GM21528 (cell line): ENCODE results near the gene STX11.
"Not testable (repeated sequence)": the region's sequence is repeated elsewhere in the genome, so short reads cannot be mapped to it uniquely, and the experiment has no call there.

Experiments
- ATAC-seq: cut with Tn5 transposase; IDR thresholded peaks from one replicate; pipeline ENCODE4 v1.9.1; 2021; ENCODE audit warnings: mild to moderate bottlenecking, moderate library complexity; ENCODE audit not compliant: unreplicated experiment, low FRiP score

STX11 gene

DNA sequence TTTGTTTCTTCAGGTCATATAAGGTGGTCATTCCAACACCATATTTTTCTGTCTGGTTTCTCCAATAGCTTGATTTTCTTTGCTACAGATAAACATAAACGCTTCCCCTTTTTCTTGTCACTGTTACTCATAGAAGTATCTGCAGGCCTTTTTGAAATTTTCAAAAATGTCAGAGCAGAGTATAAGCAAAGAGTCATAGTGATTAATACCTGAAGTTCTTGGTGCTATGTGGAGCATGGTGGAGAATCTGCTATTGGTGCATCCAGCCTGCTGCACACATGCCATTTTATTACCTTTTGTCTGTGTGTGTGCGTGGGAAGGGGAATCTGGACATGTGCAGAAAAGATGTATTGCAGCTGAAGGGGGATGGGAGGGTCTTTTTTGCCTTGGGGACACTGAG lies 19.7 kb downstream of the STX11 start:
- no peak for ATAC-seq

DNA sequence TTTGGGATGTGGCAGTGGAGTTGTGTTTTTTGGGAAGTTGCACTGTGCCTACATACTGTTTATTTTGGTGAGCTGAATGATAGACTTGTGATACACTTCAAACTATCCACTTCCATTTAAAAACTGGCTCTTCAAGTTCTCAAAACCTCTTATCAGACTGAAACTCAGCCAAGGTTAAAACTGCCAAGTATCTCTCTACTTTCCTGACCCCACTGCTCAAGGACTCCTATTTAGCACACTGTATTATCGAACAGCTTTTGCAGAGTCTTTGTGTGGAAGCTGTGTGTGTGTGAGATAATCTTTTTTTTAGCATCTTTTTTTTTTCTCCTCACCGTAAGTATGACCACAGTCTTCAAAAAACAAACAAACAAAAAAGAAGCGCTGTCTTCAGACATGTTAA lies 21.1 kb downstream of the STX11 start:
- ATAC-seq: no peak

DNA sequence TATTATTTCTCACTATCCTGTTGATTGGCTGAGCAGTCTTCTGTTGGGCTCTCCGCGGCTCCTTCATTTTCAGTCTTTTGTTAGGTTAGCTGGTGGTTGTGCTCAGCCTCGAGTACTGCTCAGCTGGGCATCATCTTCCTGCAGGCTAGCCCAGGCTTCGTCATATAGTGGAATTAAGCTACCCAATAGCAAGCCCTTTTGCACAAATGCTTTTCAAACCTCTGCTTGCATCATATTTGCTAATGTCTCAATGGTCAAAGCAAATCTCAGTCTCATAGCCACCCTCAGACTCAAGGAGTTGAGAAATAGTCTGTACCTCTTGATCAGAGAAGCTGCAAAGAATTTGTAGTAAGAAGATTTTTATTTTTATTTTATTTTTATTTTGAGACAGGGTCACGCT lies 23.7 kb downstream of the STX11 start:
- ATAC-seq: no peak

DNA sequence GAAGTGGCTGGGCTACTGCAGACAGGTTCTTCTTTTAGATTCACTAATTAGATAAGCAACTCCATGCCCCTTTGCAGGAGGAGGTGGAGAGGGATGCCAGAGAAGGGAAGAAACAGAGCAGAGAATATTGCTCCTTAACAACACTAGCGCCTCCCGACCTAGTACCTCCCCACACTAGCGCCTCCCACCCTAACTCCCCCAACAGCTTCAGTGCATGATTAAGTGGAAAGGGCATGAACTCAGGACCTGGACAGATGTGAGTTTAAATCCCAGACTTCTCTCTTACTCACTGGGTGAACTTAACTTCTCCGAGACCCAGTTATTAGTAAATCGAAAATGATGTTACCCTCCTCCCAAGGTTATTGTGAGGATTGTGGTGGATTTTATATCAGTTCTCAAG lies 25.7 kb downstream of the STX11 start:
- no peak for ATAC-seq

DNA sequence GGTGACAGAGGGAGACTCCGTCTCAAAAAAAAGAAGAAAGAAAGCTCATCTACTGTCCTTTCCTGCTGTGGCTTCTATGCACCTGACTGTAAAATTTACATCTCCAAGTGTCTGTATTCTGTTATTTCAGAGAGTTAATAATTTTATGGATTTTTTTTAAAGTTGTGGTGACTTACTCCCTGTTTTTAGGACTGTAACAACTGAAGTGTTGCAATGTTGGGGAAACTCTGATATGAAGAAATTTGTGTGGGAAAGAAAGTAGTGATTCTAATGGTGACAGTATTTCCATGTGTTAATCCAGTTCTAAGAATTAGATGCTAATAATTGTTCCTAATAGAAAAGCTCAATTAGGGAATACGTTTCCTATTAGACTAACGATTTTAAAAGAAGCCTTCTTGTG lies 27.4 kb downstream of the STX11 start:
- ATAC-seq: no peak

DNA sequence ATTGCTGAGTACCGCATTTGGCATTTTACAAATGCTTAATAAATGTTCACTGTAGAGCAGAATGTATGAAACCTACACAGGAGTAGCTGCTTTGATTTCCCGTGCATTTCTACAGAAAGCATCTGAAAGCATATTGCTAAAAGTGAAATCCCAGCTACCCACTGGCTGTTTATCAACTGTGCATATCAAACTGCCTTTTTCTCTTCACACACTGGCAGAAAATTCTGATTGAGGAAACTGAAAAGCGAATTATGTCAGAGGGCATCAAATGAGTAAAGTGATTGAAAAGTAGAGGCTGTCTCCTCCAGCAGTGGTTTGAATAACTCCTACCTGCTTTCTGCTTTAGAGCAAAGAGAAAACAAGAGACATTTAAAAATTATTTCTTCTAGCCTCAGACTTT lies 28.0 kb downstream of the STX11 start:
- ATAC-seq: no peak

DNA sequence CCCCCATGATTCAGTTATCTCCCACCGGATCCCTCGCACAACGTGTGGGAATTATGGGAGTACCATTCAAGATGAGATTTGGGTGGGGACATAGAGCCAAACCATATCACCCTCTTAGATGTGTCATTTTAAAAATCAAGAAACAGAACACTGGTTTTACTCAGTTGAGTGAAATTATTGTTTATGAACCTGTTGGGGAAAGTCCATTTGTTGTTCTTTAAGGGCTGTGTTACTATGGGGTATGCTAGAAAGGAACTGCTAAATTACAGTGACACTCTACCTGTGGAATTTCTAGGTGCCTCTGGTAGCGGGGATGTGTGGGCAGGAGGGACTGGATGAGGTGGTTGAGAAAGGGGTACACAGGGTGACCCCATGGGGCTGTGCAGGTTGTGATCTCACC lies 28.9 kb downstream of the STX11 start:
- no peak for ATAC-seq

DNA sequence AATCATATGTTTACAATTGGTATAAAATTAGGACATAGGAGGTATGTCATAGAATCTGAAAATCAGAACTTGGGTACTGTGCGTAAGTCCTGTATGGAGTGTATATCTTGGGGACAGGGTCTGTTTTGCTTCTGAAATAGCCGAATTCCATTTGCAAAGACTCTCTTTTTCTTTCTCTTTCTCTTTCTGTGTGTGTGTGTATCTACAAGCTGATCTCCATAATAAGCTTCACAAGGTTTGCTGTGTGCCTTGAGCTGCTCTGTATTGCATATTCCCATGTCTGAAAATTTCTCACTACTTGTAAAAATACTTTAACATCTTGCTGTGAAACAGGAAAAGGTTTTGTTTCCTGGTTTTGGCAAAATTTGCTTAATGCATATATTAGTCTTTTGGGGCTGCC lies 29.5 kb downstream of the STX11 start:
- no peak for ATAC-seq

DNA sequence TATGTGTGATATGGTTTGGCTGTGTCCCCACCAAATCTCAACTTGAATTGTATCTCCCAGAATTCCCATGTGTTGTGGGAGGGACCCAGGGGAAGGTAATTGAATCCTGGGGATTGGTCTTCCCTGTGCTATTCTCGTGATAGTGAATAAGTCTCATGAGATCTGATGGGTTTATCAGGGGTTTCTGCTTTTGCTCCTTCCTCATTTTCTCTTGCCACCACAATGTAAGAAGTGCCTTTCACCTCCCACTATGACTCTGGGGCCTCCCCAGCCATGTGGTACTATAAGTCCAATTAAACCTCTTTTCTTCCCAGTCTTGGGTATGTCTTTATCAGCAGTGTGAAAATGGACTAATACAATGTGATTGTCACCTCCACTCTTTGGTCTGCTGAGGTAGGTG lies 30.0 kb downstream of the STX11 start:
- not testable (repeated sequence) for ATAC-seq

DNA sequence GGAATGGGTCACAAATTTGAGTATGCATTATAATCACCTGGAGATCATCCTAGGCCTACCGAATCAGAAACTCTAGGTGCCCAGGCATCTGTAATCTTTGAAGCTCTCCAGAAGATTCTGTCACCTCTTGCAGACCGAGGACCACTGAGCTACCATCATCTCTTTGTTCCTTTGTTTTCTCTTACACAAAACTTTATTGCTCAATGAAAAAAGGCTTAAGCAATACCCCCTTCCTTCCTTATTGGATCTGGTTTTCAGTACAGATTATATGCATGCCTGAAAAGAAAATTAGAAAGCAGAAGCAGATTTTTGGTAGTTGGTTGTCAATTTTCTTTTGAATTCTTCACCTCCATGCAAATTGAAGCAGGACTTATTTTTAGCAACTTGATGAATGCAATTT lies 31.3 kb downstream of the STX11 start:
- ATAC-seq: no peak

DNA sequence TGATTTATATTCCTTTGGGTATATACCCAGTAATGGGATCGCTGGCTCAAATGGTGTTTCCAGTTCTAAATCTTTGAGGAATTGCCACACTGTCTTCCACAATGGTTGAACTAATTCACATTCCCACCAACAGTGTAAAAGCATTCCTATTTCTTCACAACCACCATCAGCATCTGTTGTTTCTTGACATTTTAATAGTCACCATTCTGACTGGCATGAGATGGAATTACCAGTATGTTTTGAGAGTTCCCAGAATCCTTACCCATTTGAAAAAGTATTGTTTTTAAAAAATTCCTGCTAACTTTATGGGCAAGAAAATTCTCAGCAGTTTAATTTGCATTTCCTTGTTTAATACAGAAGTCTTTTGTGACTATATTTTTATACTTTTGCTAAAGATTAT lies 33.9 kb downstream of the STX11 start:
- not testable (repeated sequence) for ATAC-seq

DNA sequence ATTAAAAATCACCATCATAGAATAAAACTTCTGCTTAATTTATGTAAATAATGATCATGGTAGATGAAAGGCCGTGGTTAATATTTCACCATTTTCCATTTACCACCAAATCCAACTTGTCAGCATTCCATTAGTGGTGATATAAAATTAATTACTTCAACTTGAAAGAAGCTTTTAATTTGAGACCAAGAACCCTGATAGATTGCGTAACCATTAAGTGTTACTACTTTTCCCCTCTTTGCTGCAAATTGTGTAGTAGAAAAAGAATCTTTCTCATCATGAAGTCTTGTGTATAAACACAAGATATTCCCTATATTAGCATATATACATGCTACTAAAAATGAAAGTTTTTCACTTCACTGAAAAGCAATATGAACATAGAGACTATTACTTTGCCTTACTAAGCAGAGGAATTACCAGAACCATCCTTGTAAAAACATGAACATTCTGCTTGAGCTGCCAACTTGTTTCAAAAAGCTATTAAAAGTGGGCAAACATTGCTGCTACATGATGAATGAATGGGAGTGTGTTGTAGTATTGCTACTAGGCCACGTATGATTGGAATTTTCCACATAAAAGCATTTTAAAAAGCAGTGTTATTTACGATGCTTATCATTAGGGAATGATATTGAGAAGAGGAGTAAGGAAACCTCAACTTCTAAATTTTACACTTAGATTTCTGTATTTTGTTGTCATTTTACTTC lies 35.0 kb downstream of the STX11 start:
- ATAC-seq: no peak

DNA sequence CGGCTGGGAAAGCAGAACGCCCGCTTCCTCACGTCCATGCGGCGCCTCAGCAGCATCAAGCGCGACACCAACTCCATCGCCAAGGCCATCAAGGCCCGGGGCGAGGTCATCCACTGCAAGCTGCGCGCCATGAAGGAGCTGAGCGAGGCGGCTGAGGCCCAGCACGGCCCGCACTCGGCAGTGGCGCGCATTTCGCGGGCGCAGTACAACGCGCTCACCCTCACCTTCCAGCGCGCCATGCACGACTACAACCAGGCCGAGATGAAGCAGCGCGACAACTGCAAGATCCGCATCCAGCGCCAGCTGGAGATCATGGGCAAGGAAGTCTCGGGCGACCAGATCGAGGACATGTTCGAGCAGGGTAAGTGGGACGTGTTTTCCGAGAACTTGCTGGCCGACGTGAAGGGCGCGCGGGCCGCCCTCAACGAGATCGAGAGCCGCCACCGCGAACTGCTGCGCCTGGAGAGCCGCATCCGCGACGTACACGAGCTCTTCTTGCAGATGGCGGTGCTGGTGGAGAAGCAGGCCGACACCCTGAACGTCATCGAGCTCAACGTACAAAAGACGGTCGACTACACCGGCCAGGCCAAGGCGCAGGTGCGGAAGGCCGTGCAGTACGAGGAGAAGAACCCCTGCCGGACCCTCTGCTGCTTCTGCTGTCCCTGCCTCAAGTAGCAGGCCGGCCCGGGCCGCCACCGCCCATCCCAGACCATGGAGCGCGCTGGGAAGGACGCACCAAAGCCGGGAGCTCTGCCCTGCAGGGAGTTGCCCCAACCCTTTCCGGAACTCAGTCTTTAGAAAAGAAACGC lies 36.7 kb downstream of the STX11 start:
- ATAC-seq: no peak

DNA sequence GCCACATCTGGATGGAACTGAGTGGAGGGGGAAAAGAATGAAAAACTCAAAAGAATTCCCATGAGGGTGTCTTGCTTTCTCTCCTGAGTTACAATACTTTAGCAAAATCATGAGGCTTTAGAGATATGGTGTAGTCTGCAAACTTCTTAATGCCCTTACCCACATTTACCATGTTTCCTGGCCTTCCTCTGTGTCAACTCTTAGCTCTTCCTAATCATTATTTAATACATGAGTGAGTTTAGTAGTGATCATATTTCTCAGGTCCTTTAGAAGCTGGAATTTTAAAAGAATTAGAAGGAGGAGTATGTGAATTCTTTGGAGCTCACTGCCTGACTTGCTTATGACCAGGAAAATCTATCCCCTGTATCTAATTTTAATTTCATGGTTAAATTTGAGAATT lies 39.0 kb downstream of the STX11 start:
- no peak for ATAC-seq

DNA sequence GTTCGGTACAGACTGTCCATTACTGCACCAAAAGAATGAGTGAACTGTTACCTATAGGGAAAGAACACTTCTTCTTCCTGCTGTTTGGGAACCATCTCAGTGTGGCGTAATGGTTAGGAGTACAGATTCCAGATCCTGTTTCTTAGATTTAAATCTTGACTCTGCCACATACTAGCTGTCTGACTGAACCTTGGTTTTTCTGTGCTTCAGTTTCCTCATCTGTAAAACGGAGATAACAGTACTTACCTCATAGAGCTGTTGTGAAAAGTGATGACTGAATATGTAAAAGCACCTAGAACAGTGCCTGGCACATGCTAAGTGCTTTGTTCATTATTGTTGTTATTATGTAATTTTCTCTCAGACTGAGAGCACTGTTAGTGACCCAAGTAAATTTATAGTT lies 39.8 kb downstream of the STX11 start:
- no peak for ATAC-seq

DNA sequence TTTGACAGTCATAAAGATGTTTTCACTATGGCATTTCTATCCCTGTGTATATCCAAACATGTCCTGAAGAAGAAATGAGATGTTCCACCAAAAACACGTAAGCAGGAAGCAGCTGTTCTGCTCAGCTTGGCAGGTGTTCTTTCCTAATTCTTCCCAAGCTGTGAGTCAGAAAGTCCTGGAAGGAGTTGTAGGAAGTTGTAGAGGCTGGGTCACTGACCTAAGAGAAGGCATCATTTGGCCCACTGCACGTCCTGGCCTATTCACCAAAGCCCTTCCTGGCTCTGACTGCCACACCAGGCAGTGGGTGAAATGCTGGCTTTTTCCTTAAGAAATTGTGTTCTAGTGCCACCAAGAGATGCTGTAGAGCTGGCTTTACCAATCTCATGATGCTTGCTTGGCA lies 40.3 kb downstream of the STX11 start:
- no peak for ATAC-seq

DNA sequence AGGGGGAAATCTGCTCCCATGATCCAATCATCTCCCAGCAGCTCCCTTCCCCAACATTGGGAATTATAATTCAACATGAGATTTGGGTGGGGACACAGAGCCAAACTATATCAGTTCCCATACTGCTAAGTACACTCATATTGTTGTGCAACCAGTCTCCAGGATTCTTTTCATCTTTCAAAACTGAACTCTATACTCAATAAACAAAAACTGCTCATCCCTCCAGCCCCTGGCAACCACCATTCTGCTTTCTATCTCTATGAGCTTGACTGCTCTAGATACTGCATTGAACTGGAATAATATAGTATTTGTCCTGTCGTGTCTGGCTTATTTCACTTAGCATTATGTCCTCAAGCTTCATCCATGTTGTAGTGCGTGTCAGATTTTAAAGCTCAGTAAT lies 42.9 kb downstream of the STX11 start:
- no peak for ATAC-seq

DNA sequence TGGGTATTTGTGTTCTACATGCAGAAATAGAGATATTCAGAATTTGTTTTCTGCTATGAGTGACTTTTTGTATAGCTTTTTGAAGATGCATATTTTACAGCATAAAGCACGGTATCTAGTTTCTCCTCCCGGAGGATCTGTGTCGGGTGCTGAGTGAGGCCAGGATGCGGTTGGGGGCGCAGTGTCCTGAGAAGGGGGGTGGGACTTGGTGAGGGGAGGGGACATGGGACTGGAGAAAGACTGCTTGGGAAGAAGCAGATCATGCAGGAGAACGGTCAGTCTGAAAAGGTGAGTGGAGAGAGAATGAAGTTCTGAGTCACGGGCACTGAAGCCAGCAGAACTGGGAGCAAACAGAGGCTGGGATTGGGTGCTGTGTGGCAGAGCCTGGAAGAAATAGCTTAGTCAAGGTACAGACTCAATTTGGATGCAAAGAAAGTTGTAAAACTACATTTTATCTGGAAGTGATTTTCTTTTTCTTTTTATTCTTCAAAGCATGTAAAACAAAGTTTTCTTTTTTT lies 44.0 kb downstream of the STX11 start:
- no peak for ATAC-seq

DNA sequence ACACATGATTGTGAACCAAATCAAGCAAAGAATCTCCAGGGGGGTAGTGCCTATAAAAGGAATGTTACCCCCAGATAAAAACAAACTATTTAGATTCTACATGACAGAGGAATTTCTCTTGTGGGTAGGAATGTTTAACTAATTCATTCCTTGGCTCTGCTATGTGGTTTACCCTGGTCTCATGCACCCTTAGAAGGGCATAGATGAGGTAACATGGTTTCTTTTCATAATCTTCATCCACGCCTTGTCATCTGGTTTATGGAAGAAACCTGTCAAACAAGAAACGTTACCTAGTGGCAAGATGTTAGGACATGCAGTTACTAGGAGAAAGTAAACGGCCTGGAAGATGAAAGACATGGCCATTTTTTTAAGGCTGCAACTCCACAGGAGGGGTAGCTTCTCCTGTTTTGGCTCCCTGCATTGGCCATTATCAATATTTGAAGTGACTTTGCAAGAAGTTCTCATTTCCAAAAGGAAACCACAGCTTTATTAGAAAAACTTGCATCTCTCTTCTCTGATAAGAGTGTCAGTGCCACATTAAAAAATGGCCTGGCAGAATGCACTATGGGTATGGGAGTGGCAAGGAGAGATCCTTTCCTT lies 45.5 kb downstream of the STX11 start:
- ATAC-seq: no peak

DNA sequence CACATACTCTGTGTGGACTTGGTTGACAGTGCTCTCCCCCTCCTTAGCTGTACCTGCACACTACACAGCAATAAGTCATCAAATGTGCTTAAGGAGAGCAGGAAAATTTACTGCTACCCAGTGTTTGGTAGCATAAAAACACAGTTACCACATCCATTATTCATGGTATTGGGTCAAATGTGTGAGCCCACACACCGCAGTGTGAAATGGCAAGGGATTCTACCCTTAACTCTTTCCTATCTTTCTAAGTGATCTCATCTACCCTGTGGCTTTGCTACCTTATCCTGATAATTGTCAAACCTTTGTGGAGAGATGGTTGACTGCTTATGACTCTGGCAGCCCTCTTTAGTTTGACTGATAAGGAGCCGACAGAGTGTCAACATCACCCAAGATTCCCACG lies 47.6 kb downstream of the STX11 start:
- ATAC-seq: no peak

DNA sequence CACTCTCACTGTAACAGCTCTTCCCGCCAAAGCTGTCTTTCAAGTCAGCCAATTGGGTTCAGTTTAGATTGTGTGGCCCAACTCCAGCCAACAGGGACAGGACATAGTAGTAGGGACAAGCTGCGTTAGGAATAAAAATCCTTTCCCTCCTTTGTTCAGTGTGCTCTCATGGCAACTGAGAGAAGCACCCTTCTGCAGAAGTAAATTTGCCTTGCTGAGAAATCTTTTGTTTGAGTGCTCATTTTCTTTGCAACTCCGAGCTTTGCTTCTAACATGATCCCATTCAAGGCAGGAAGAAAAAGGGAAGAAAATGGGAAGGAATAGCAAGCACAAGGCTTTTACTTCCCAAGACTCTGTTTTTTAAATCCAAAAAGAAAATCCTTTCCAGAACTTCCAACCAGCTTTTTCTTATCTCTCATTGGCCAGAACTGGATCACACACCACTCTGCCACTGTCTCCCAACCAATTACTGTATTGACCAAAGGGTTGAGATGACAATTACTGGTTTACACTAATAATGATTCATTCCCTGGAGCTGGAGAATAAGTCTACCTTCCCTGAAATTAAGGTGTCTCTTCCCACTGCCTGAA lies 52.7 kb downstream of the STX11 start:
- ATAC-seq: no peak
